Measurements from ENCODE around the gene CEP41.
"Not testable (repeated sequence)": the region's sequence is repeated elsewhere in the genome, so short reads cannot be mapped to it uniquely, and the experiment has no call there.

CEP41 gene

GRCh38 chr7:130385600-130386066, 55.2 kb downstream of the CEP41 start:
- DNase-seq: no peak

- DNase-seq: no peak
Measured at GRCh38 chr7:130384841-130385599, 55.8 kb downstream of the CEP41 start.

GRCh38 chr7:130384371-130384801, 56.4 kb downstream of the CEP41 start:
- DNase-seq: no peak

GRCh38 chr7:130383187-130383980, 57.4 kb downstream of the CEP41 start:
- no peak for DNase-seq

GRCh38 chr7:130381468-130382312, 59.1 kb downstream of the CEP41 start:
- no peak for DNase-seq

- no peak for DNase-seq
Measured at GRCh38 chr7:130380861-130381455, 59.9 kb downstream of the CEP41 start.

- DNase-seq: no peak
Measured at GRCh38 chr7:130379921-130380860, 60.6 kb downstream of the CEP41 start, which contains the start of gene CPA1. Gene CPA1 (plus strand): TSS chr7:130380494. CDS start chr7:130380521, 27 bp downstream.

GRCh38 chr7:130379532-130379920, 61.3 kb downstream of the CEP41 start:
- no peak for DNase-seq

GRCh38 chr7:130379019-130379418, 61.8 kb downstream of the CEP41 start:
- no peak for DNase-seq

- DNase-seq: no peak
Measured at GRCh38 chr7:130377178-130377577, 63.6 kb downstream of the CEP41 start.

GRCh38 chr7:130376461-130376860, 64.4 kb downstream of the CEP41 start:
- not testable (repeated sequence) for DNase-seq

GRCh38 chr7:130374507-130374906, 66.3 kb downstream of the CEP41 start:
- DNase-seq: no peak

- no peak for DNase-seq
Measured at GRCh38 chr7:130372402-130373165, 68.2 kb downstream of the CEP41 start.

- DNase-seq: no peak
Measured at GRCh38 chr7:130371046-130371445, 69.8 kb downstream of the CEP41 start.

GRCh38 chr7:130369831-130370550, 70.8 kb downstream of the CEP41 start:
- no peak for DNase-seq

GRCh38 chr7:130369110-130369711, 71.6 kb downstream of the CEP41 start:
- no peak for DNase-seq

GRCh38 chr7:130367836-130368746, 72.7 kb downstream of the CEP41 start:
- DNase-seq: no peak

- DNase-seq: no peak
Measured at GRCh38 chr7:130367088-130367755, 73.6 kb downstream of the CEP41 start.

Measured in activated naive CD4-positive, alpha-beta T cell treated with anti-CD3 and anti-CD28 coated beads, Interleukin-2, amount 50 U/mL, for 16 hours (primary cell).